ENCODE data around the gene IGFBP5. TPM values are rescaled to one million over a fixed set of nuclear protein-coding genes. Genes with fewer than 3 reads are reported as not detected.
A peak's percentile ranks its signal among the peaks of the same experiment; 100 is the strongest.

IGFBP5 gene
- polyA plus RNA-seq, 1 of the 3 experiments (the other 2 are of a cell fraction) = 323 TPM

- peaks cover 12 to 14% of the 10 kb centered on the region in 2 experiments; a peak in 3 of 4 replicates for H3K4me1 ChIP-seq (ENCODE audit: control insufficient read depth in 1 of 2, insufficient read depth in 2 of 2, low read depth in 1 of 2, low read length in 1 of 2)
- TF ChIP-seq GABPA (IDR thresholded peaks at IDR 0.05; ENCODE audit: low read depth) = no peak
- no peaks in the 10 kb centered on the region for H4K20me1 ChIP-seq (ENCODE audit: insufficient read depth)
- H3K36me3 ChIP-seq (replicated peaks in 1 of 2; ENCODE audit: control insufficient read depth in 1 of 2, insufficient read depth in 2 of 2, low read length in 1 of 2) = no peaks in the 10 kb centered on the region
- no peaks in the 10 kb centered on the region for H3K79me2 ChIP-seq (ENCODE audit: insufficient read depth)
- whole genome bisulfite sequencing (ENCODE audit: low lambda C conversion rate) = 85% methylated on average over 8 of the region's 8 CpGs
- no peak for DNase-seq
- H3F3A ChIP-seq (replicated peaks; ENCODE audit: insufficient read depth) = peaks cover 4% of the 10 kb centered on the region
- H3K9ac ChIP-seq = no peak overlapping the region
- H3K4me2 ChIP-seq = no peak overlapping the region
- ChIA-PET POLR2A (no interaction called here), CTCF (interaction anchor here (0.6 kb wide), 1 partner anchor 13 kb away, joined by 3 read pairs; no protein-coding TSS in a partner anchor)
- no peak overlapping the region for H3K27ac ChIP-seq (ENCODE audit: low read depth in 2 of 2, low read length in 1 of 2)
- no peak overlapping the region for H3K4me3 ChIP-seq (ENCODE audit: low read depth in 2 of 2, low read length in 1 of 2)
- no peak overlapping the region for H2AFZ ChIP-seq (ENCODE audit: low read depth)
- no peaks in the 10 kb centered on the region for H3K9me2 ChIP-seq
- no peaks in the 10 kb centered on the region for H3K27me3 ChIP-seq (ENCODE audit: insufficient read depth)
- no peaks in the 10 kb centered on the region for H3K9me3 ChIP-seq
These were observed 16.0 kb upstream of the IGFBP5 start for GRCh38 chr2:216711348-216711747.

DNA sequence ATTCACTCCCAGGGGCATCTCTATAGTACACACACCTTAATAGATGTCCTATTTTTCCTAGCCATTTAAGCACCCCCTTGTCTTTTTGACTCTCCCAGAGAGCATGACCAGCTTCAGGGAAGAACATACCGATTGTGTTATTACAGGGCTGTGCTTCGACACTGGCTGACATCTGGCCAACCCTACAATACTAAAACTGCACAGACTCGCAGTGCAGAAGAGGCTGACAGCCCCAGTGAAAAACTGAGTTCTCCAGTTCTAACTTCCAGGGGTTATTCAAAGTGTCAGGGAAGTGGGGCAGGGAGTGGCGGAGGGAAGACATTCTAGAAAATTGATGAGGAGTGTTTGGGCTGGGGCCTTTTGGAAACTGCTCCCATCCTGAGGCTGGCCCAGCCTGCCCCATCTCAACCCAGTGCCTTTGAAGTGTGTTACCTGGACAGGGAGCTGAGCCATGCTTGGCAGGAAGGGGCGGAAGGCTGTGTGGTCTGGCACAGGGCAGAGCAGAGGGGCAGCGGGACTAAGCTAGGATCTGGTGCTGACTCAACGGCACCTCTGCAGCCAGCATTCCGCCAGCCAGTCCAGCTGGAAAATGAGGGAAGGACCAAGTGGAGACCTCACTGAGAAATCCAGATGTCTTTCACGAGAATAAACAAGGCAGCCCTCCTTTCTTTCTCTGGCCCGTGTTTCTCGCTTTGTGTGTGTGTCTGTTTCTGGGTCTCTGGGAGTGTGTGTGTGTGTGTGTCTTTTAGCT, 15.4 kb upstream of the IGFBP5 start:
- no peak overlapping the region for H3K9ac ChIP-seq
- peaks cover 4% of the 10 kb centered on the region for H3F3A ChIP-seq (replicated peaks; ENCODE audit: insufficient read depth)
- H3K9me3 ChIP-seq = no peaks in the 10 kb centered on the region
- no peaks in the 10 kb centered on the region for H3K79me2 ChIP-seq (ENCODE audit: insufficient read depth)
- WGBS (ENCODE audit: low lambda C conversion rate) = 66% methylated on average over 10 of the region's 11 CpGs
- TF ChIP-seq YY1 (IDR thresholded peaks at IDR 0.05; ENCODE audit: low read depth) = no peak
- no peak for TF ChIP-seq EP300 (IDR thresholded peaks at IDR 0.05; ENCODE audit: borderline replicate concordance in 1 of 2, low read depth in 1 of 2, low read length in 1 of 2)
- TF ChIP-seq FOSL2 (IDR thresholded peaks at IDR 0.05; ENCODE audit: borderline replicate concordance, low read depth) = 0 out of 2 replicates have a peak, but pooled peaks have one; percentile 3
- TF ChIP-seq FOXJ3 (CRISPR knock-in tag; IDR thresholded peaks at IDR 0.05) = no peak
- peak; percentile 20; the same call in 1 of the 2 replicates for TF ChIP-seq TCF12 (IDR thresholded peaks at IDR 0.05)
- no peak for DNase-seq
- no peak overlapping the region for H2AFZ ChIP-seq (ENCODE audit: low read depth)
- H3K4me3 ChIP-seq (ENCODE audit: low read depth in 2 of 2, low read length in 1 of 2) = no peak overlapping the region
- H3K36me3 ChIP-seq (replicated peaks in 1 of 2; ENCODE audit: control insufficient read depth in 1 of 2, insufficient read depth in 2 of 2, low read length in 1 of 2) = no peaks in the 10 kb centered on the region
- H3K27ac ChIP-seq (ENCODE audit: low read depth in 2 of 2, low read length in 1 of 2) = no peak overlapping the region
- H4K20me1 ChIP-seq (ENCODE audit: insufficient read depth) = no peaks in the 10 kb centered on the region
- H3K27me3 ChIP-seq (ENCODE audit: insufficient read depth) = no peaks in the 10 kb centered on the region
- ChIA-PET POLR2A (no interaction called here), CTCF (interaction anchor here (0.6 to 1.2 kb wide), 5 partner anchors 13 to 800 kb away, joined by 3 read pairs; no protein-coding TSS in a partner anchor)
- peaks cover 12 to 14% of the 10 kb centered on the region in 2 experiments; a peak in 3 of 4 replicates for H3K4me1 ChIP-seq (ENCODE audit: control insufficient read depth in 1 of 2, insufficient read depth in 2 of 2, low read depth in 1 of 2, low read length in 1 of 2)
- no peaks in the 10 kb centered on the region for H3K9me2 ChIP-seq
- H3K4me2 ChIP-seq = no peak overlapping the region

DNA sequence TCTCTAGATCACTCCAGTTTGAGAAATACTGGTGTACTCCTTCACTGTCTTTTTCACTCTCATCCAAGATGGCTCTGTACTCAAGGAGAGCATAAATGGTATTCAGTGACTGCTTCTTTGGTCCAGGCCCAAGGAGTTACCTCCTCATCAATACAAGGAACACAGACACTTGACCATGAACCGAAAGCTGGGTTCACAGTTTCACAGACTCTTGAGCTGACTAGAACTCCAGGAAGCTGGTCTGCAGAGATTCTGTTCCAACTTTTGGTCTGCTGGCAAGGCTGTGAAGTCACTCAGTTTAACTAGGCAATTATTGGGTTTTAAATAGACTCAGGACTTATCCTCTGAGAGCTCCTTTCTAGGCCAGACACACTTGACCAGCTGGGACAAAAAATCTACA, 7.4 kb upstream of the IGFBP5 start:
- Histone ChIP-seq H3K4me3 (ENCODE audit: low read depth in 2 of 2, low read length in 1 of 2) (no peak overlapping the region), H3K36me3 (replicated peaks in 1 of 2; ENCODE audit: control insufficient read depth in 1 of 2, insufficient read depth in 2 of 2, low read length in 1 of 2) (no peaks in the 10 kb centered on the region), H3K27ac (ENCODE audit: low read depth in 2 of 2, low read length in 1 of 2) (no peak overlapping the region), H4K20me1 (ENCODE audit: insufficient read depth) (no peaks in the 10 kb centered on the region), H3K27me3 (ENCODE audit: insufficient read depth) (no peaks in the 10 kb centered on the region), H2AFZ (ENCODE audit: low read depth) (no peak overlapping the region), H3K79me2 (ENCODE audit: insufficient read depth) (no peaks in the 10 kb centered on the region), H3K9me2 (no peaks in the 10 kb centered on the region), H3K4me1 (ENCODE audit: control insufficient read depth in 1 of 2, insufficient read depth in 2 of 2, low read depth in 1 of 2, low read length in 1 of 2) (peaks cover 21 to 28% of the 10 kb centered on the region in 2 experiments; a peak in 3 of 4 replicates), H3K9ac (no peak overlapping the region), H3K4me2 (no peak overlapping the region), H3K9me3 (no peaks in the 10 kb centered on the region), H3F3A (replicated peaks; ENCODE audit: insufficient read depth) (no peaks in the 10 kb centered on the region)
- ChIA-PET POLR2A (no interaction called here), CTCF (interaction anchor here (0.7 kb wide), 1 partner anchor 80 kb away, joined by 3 read pairs; no protein-coding TSS in a partner anchor)
- WGBS (ENCODE audit: low lambda C conversion rate) = 50% methylated on average over 1 of the region's 1 CpG
- no peak for DNase-seq
- TF ChIP-seq CHD2 (IDR thresholded peaks at IDR 0.05; ENCODE audit: low read length, partially characterized antibody) (no peak), IRF3 (IDR thresholded peaks at IDR 0.05; ENCODE audit: low read depth, low read length) (no peak), SMC3 (IDR thresholded peaks at IDR 0.05; ENCODE audit: low read depth, low read length) (no peak), RAD21 (IDR thresholded peaks at IDR 0.05; ENCODE audit: low read length) (no peak), SIN3A (IDR thresholded peaks at IDR 0.05; ENCODE audit: borderline replicate concordance, low read depth, low read length) (no peak), FOXJ3 (CRISPR knock-in tag; IDR thresholded peaks at IDR 0.05) (no peak), MEF2A (IDR thresholded peaks at IDR 0.05; ENCODE audit: borderline replicate concordance, low read depth) (no peak), CTCF (IDR thresholded peaks at IDR 0.05) (no peak), TCF12 (IDR thresholded peaks at IDR 0.05) (no peak), EZH2phosphoT487 (IDR thresholded peaks at IDR 0.05; ENCODE audit: borderline replicate concordance, low read depth) (no peak)
- TF ChIP-seq, protein P1, sequence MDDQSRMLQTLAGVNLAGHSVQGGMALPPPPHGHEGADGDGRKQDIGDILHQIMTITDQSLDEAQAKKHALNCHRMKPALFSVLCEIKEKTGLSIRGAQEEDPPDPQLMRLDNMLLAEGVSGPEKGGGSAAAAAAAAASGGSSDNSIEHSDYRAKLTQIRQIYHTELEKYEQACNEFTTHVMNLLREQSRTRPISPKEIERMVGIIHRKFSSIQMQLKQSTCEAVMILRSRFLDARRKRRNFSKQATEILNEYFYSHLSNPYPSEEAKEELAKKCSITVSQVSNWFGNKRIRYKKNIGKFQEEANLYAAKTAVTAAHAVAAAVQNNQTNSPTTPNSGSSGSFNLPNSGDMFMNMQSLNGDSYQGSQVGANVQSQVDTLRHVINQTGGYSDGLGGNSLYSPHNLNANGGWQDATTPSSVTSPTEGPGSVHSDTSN (IDR thresholded peaks at IDR 0.05) = no peak
